HCT116 (cell line): Measurements from ENCODE around the gene LTA4H. TPM values are rescaled to one million over a fixed set of nuclear protein-coding genes. Genes with fewer than 3 reads are reported as not detected.

Source experiments
- ATAC-seq: fragments of 200-7000 bp; cut with Tn5 transposase; 2 replicates; pipeline ENCODE4 v1.9.1; 2020; ENCODE audit warnings: mild to moderate bottlenecking, moderate library complexity
- BruUV-seq: library from RNA; stranded (reverse); fragments of 400-500 nt; replicated peaks from 2 replicates; lab custom pipeline; 2021; lab: Mats Ljungman, UMichigan
- CTCF ChIA-PET: fragments of 300-600 bp; sonication (Branson Sonifier 250); formaldehyde crosslinking; loops from one replicate; lab custom pipeline; 2021; ENCODE audit warnings: antibody characterized with exemption; lab: Charles Lee
- POLR2A ChIA-PET: fragments of 300-600, 350-600 bp; sonication (Branson Sonifier 250); formaldehyde crosslinking; loops from one replicate; lab custom pipeline; 2021; ENCODE audit warnings: antibody characterized with exemption; lab: Charles Lee
- RAD21 ChIA-PET, 2 experiments: fragments of 300-600 bp; sonication (Branson Sonifier 250); formaldehyde crosslinking; loops; one replicate each; lab custom pipeline; 2023; ENCODE audit warnings: low total read pairs in 2 of 2; ENCODE audit not compliant: uncharacterized antibody in 2 of 2, unreplicated experiment in 2 of 2, low non-redundant PET in 1 of 2; lab: Charles Lee
- DNase-seq: peaks from one replicate; pipeline ENCODE4 v3.0.0-alpha.2; 2010; ENCODE audit warnings: low read depth, low spot score
- H2AFZ ChIP-seq: fragments of 200-600 bp; shearing (Covaris generic), sonication (generic); 2 replicates; pipeline ENCODE4 v1.6.1; 2017; ENCODE audit warnings: low read depth, mixed run types, mixed read lengths, antibody characterized with exemption, low read length; ENCODE audit not compliant: poor library complexity, severe bottlenecking
- H3K27ac ChIP-seq: 2 replicates; pipeline ENCODE4 v1.5.1; 2012; ENCODE audit warnings: low read depth, low read length
- H3K27me3 ChIP-seq: fragments of 200-600 bp; sonication (generic); 2 replicates; pipeline ENCODE4 v1.6.1; 2016; ENCODE audit warnings: mixed run types, low read length, mixed read lengths; ENCODE audit not compliant: insufficient read depth
- H3K36me3 ChIP-seq, 2 experiments: fragments of 200-500 bp in 1 of 2; fragments of 200-600 bp in 1 of 2; sonication (Bioruptor generic) in 1 of 2; sonication (generic) in 1 of 2; 2 replicates each; pipeline versions ENCODE4 v1.5.1 to v1.6.1; 2014 to 2016; ENCODE audit warnings: low read length in 2 of 2, inconsistent platforms in 1 of 2, mixed read lengths in 1 of 2, mixed run types in 1 of 2; ENCODE audit not compliant: insufficient read depth in 2 of 2, control insufficient read depth in 1 of 2
- H3K4me1 ChIP-seq, 2 experiments: fragments of 200-600 bp in 1 of 2; sonication (generic) in 1 of 2; 2 replicates each; pipeline versions ENCODE4 v1.5.1 to v1.6.1; 2012 to 2017; ENCODE audit warnings: low read length in 2 of 2, inconsistent platforms in 1 of 2, mild to moderate bottlenecking in 1 of 2, mixed read lengths in 1 of 2, mixed run types in 1 of 2, moderate library complexity in 1 of 2; ENCODE audit not compliant: insufficient read depth in 2 of 2, control insufficient read depth in 1 of 2
- H3K4me2 ChIP-seq: fragments of 200-600 bp; sonication (generic); 2 replicates; pipeline ENCODE4 v1.6.1; 2017; ENCODE audit warnings: mixed run types, low read length, mixed read lengths
- H3K4me3 ChIP-seq, 2 experiments: fragments of 200-600 bp in 1 of 2; sonication (generic) in 1 of 2; replicated peaks in 1 of 2; 2 replicates each; pipeline ENCODE4 v1.5.1; 2011 to 2016; ENCODE audit warnings: low read length in 2 of 2, control low read depth in 1 of 2, low read depth in 1 of 2, mild to moderate bottlenecking in 1 of 2, mixed read lengths in 1 of 2, mixed run types in 1 of 2
- H3K79me2 ChIP-seq: fragments of 200-600 bp; sonication (generic); 2 replicates; pipeline ENCODE4 v1.6.1; 2017; ENCODE audit warnings: mild to moderate bottlenecking, mixed run types, low read length, moderate library complexity, mixed read lengths; ENCODE audit not compliant: insufficient read depth
- H3K9ac ChIP-seq: fragments of 200-600 bp; sonication (generic); 2 replicates; pipeline ENCODE4 v1.6.1; 2016; ENCODE audit warnings: low read length, mixed read lengths
- H3K9me2 ChIP-seq: fragments of 200-600 bp; sonication (generic), shearing (Covaris generic); 2 replicates; pipeline ENCODE4 v1.6.1; 2017; ENCODE audit warnings: mixed run types, mild to moderate bottlenecking, moderate library complexity; ENCODE audit not compliant: insufficient read depth
- H3K9me3 ChIP-seq, 2 experiments: fragments of 200-500 bp in 1 of 2; fragments of 200-600 bp in 1 of 2; sonication (Bioruptor generic) in 1 of 2; sonication (generic) in 1 of 2; 2 replicates each; pipeline ENCODE4 v1.6.1; 2014 to 2017; ENCODE audit warnings: low read length in 2 of 2, mixed read lengths in 2 of 2, inconsistent platforms in 1 of 2, low read depth in 1 of 2, mild to moderate bottlenecking in 1 of 2, mixed run types in 1 of 2, moderate library complexity in 1 of 2; ENCODE audit not compliant: control insufficient read depth in 1 of 2, insufficient read depth in 1 of 2
- H4K20me1 ChIP-seq: fragments of 200-600 bp; sonication (generic), shearing (Covaris generic); 2 replicates; pipeline ENCODE4 v1.6.1; 2017; ENCODE audit warnings: mixed run types, mild to moderate bottlenecking, moderate library complexity; ENCODE audit not compliant: insufficient read depth
- EGR1 ChIP-seq: IDR thresholded peaks from 2 replicates; pipeline ENCODE4 v1.6.1; 2012; ENCODE audit warnings: low read depth
- EZH2 ChIP-seq: fragments of 200-600 bp; sonication (generic); IDR thresholded peaks from 2 replicates; pipeline ENCODE4 v1.6.1; 2017; ENCODE audit warnings: antibody characterized with exemption, mixed run types
- FOSL1 ChIP-seq: IDR thresholded peaks from 2 replicates; pipeline ENCODE4 v1.6.1; 2012; ENCODE audit warnings: low read depth
- JUND ChIP-seq: IDR thresholded peaks from 2 replicates; pipeline ENCODE4 v1.6.1; 2012
- POLR2A ChIP-seq: IDR thresholded peaks from 2 replicates; pipeline ENCODE4 v1.7.0; 2011; ENCODE audit warnings: borderline replicate concordance; ENCODE audit not compliant: insufficient read depth, insufficient read length; ENCODE audit errors: extremely low read depth
- REST ChIP-seq: IDR thresholded peaks from 2 replicates; pipeline ENCODE4 v1.6.1; 2012; ENCODE audit warnings: low read depth
- YY1 ChIP-seq: IDR thresholded peaks from 2 replicates; pipeline ENCODE4 v1.6.1; 2011; ENCODE audit warnings: low read length, low read depth, moderate library complexity, mild to moderate bottlenecking; ENCODE audit not compliant: insufficient replicate concordance; ENCODE audit errors: extremely low read depth
- ZFX ChIP-seq: fragments of 450-650 bp; IDR thresholded peaks from 2 replicates; pipeline ENCODE4 v1.6.1; 2017
- intact Hi-C: fragments of 100-400 bp; cut with micrococcal nuclease; formaldehyde crosslinking; loops from 2 replicates; pipeline ENCODE4 v1.10.0; 2022
- total RNA-seq: library from RNA; stranded (reverse); gene quantifications from one replicate; pipeline ENCODE4 v1.2.1, GENCODE V29; 2021; ENCODE audit not compliant: unreplicated experiment

Gene LTA4H
- total RNA-seq, 1 experiment from 2014 or later = 163 TPM

- TF ChIP-seq REST (no peak), JUND (no peak), YY1 (no peak), ZFX (no peak), FOSL1 (no peak)
Measured at GRCh38 chr12:96000858-96001257, 34.5 kb downstream of the LTA4H start (continued).

- H3K9me2 ChIP-seq = no peaks in the 10 kb centered on the region
- ATAC-seq (no peak), DNase-seq (no peak)
- no peaks in the 10 kb centered on the region for H3K79me2 ChIP-seq
- BruUV-seq = no TSS peak
- no peaks in the 10 kb centered on the region for H4K20me1 ChIP-seq
- ChIA-PET RAD21 (interaction anchor here in 1 of 2 experiments (0.6 kb wide), 1 partner anchor 23 kb away, joined by 4 read pairs; no protein-coding TSS in a partner anchor), CTCF (interaction anchor here (1.1 to 2.4 kb wide), 4 partner anchors 9 to 151 kb away, joined by 3 to 6 read pairs (median 4); no protein-coding TSS in a partner anchor), POLR2A (no interaction called here)
- no peak overlapping the region for H3K27ac ChIP-seq
- no peaks in the 10 kb centered on the region for H3K9me3 ChIP-seq
- no peaks in the 10 kb centered on the region for H3K4me1 ChIP-seq
- no peaks in the 10 kb centered on the region for H3K27me3 ChIP-seq
- H2AFZ ChIP-seq = no peak overlapping the region
- H3K4me2 ChIP-seq = no peak overlapping the region
- TF ChIP-seq YY1 (no peak), EGR1 (no peak), EZH2 (no peak), FOSL1 (no peak), JUND (no peak), POLR2A (no peak)
- peaks cover 0 to 19% of the 10 kb centered on the region in 2 experiments; a peak in 2 of 4 replicates for H3K36me3 ChIP-seq
- H3K9ac ChIP-seq = no peak overlapping the region
- H3K4me3 ChIP-seq = no peak overlapping the region
- intact Hi-C loops = loop anchor here (2.0 kb wide), 1 partner anchor 81 kb away; no protein-coding TSS in a partner anchor
Measured at GRCh38 chr12:95999484-95999883, 35.9 kb downstream of the LTA4H start.
